GM21619 (cell line): ENCODE measurements around the gene LAPTM5.
"Not testable (repeated sequence)": the region's sequence is repeated elsewhere in the genome, so short reads cannot be mapped to it uniquely, and the experiment has no call there.

ENCODE experiments used
- ATAC-seq: cut with Tn5 transposase; IDR thresholded peaks from one replicate; pipeline ENCODE4 v1.9.1; 2021; ENCODE audit not compliant: unreplicated experiment

The LAPTM5 gene

DNA sequence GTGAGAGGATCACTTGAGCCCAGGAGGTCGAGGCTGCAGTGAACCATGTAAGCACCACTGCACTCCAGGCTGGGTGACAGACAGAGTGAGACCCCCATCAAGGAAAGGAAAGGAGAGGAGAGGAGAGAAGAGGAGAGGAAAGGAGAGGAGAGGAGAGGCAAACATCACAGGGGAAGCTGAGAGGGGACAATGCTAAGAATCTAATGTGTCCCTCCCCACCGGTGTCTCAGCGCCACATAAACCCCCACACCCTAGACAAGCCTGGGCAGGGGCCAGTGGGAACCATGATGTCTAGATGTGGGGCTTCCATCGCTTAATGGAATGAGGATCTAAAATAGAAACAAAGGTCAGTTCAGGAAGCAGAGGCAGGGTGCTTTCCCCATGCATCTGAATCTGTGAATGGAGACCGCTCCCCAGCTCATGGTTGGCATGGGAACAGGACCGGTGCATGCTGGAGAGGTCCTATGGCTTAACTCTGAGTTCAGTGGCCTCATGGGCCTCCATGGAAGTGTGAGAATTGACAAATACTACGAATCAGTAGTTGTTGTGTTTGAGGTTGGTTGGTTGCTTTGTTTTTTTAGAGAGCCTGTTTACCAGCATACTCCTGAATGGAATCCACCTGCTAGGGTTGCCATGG is 16.3 kb upstream of the LAPTM5 start:
- ATAC-seq, result no peak

DNA sequence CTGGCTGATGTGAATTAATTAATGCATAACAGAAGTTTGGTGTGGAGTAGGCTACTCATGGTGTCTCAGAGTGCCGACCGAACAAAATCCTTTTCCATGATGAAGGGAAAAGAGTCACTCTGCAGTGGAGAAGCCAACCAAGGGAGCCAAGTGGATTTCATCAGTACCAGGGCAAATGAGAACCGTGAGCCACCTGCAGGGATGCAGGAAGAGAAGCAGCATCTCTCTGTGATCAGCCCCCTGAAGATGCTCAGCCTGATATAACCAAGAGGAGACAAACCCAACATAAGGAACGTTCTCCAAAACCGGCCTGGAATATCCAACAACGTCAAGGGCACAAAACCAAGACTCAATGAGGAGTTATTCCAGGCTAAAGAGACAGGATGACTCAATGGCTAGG is 13.4 kb upstream of the LAPTM5 start:
- ATAC-seq, result no peak

DNA sequence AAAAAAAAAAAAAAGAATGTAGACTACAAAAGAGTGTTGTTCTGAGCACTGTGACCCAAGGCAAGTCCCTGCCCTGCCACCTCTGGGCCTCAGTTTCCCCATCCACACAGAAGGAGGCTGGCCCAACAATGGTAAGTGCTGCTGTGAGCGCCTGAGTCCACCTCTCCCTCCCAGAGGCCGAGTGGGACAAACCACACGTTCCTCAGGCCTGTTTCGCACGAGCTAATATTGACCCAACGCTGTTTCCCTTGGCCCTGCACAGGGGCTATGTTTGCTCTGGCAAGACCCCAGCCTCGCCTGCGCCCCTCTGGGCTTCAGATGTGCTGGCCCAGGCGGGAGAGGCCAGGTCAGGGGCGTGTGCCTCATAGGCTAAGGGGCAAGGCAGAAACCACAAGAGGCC is 12.6 kb upstream of the LAPTM5 start:
- ATAC-seq, result no peak

GRCh38 chr1:30768830-30769718 is 11.5 kb upstream of the LAPTM5 start:
- no peak for ATAC-seq

DNA sequence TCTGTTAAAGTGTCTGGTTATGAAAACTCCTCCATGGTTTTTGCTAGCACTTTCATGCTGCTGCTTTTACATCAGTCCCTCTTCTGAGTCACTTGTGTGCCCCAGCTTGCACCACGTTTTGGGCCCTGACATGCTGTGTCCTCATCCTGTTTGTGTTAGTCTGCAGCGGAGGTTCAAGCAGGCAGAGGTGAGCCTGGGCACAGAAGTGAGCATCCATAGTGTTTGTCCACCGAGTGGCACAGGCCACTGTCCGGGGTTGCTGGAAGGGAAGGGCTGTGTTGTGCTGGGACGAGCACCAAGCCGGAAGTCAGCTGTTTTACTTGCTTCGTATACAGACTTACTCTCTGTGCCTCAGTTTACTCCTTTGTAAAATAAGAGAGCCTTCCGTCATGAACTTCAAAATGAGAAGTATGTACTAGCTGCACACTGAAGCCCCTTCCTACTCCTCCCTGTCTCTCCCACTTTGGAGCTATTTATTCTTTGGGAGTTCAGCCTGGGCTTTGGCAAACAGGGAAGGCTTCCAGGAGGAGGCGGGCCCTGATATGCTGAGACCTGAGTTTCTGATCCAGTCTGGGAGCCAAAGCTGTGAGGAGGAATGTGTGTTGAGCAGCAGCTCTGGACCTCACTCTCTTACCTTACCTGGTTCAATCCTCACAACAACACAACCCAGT is 10.7 kb upstream of the LAPTM5 start:
- ATAC-seq, result no peak

DNA sequence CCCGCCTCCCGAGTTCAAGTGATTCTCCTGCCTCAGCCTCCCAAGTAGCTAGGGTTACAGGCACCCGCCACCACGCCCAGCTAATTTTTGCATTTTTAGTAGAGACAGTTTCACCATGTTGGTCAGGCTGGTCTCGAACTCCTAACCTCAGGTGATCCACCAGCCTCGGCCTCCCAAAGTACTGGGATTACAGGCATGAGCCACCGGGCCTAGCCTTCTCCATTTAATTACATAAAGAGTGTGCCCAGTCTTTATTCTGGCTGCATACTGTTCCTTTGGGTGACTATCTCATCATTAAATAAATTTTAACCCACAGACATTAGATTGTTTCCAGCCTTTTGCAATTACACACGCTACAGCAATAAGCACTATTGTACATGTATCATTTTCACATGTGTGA is 9.4 kb upstream of the LAPTM5 start:
- ATAC-seq, result not testable (repeated sequence)

DNA sequence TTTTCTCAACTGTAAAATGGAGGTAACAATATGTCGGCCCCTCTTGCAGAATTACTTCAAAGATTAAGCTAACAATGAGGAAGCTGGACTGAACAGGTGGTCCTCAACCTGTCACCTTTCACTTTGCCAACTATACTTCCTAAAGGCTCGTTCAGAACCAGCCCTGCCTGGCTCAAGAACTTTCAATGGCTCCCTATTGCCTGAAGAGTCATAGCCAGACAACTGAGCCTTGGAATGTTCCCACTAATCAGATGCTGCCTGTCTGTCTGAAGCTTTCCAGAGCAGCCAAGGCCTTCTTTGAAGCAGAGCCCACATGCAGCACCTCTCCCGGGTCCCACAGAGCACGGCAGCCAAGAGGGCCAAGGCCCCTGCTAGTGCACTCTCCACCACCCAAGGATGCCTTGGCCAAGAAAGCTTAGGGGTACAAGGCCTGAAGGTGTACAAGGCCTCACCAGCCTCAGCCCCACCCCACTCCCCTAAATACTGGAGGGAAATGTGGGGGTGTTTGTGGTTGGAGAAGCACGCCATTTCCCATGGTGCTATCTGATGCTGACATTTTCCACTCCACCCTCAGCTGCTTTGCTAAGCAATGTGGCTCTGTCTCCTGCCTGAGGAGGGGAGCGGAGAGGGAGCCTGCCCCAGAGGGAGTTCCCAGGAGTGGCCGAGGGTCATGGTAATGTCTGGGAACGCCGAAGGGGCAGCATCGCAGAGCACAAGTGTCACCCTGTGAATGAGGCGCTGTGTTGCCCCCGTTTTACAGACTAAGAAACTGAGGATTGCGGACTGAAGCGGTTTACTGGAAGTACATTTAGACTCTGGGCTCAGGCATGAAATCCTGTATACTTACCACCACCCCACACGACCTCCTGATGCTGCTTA is 8.2 kb upstream of the LAPTM5 start:
- ATAC-seq, result no peak

DNA sequence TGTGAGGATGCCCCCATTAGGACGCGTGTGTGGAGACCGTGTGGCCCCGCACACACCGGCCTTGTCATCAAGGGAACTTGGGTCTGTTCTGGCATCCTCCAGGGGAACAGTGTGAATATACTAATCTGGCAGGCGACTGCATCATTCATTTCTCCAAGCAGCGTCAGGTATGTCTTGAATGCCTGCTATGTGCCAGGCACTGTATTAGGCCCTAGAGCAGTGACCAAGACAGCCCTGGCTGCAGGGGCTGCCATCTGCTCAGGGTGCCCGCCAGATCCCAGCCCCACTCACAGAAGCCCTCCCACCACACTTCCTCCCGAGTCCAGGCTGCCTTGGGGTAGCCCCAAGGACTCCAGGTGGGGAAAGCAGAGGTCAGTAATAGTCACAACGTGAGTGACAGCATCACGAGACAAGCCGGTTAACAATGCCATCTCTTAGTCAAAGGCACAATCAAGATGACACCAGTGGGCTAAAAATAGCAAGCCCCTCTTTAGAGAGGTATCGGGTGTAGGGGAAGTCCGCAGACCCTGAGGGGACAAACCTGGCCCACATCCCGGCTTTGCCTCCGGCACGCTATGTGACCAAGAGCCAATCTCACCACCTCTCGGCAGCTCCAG is 7.5 kb upstream of the LAPTM5 start:
- no peak for ATAC-seq

DNA sequence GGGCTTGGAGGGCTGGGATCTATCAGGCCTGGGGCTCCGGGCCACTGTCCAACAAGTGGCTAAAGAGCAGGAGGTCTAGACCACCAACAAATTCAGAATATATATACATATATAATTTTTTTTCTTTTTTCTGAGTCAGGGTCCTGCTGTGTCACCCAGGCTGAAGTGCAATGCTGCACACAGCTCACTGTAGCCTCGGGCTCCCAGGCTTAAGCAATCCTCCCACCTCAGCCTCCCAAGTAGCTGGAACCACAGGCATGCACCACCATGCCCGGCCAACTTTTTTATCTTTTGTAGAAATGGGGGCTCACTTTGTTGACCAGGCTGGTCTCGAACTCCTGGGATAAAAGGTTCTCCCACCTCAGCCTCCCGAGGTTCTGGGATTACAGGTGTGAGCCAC is 6.8 kb upstream of the LAPTM5 start:
- no peak for ATAC-seq

GRCh38 chr1:30763651-30764248 is 6.2 kb upstream of the LAPTM5 start:
- ATAC-seq, result no peak

DNA sequence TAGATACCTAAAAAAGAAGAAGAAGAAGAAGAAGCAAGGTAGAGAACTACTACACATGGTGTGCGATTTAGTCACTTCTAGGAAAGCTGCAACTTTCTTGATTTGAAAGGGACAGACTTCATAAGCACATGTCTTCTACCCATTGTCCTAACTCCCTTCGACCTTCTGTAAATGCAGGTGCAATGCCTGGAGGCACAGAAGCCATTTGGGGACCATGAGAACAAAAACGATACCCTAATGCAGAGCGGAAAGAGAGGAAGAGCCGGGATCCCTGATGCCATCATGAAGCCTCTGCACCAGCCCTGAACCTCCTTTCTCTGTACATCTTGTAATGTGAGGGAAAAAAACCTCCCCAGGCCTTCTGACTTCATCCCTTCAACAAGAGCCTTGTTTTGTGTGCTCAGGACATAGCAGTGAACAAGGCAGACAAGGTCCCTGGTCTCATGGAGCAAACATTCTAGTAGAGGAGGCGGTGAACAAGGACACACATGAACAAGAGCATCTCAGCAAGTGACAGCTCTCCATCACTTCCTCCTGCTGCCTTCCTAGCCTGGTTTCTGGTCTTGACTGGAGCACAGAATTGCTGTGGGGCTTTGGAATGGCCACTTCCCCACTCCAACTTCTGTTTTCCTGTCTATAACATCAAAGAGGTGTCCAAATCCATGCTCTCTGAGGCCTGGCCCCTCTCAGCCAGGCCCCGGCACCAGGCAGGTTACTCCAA is 5.5 kb upstream of the LAPTM5 start:
- no peak for ATAC-seq

DNA sequence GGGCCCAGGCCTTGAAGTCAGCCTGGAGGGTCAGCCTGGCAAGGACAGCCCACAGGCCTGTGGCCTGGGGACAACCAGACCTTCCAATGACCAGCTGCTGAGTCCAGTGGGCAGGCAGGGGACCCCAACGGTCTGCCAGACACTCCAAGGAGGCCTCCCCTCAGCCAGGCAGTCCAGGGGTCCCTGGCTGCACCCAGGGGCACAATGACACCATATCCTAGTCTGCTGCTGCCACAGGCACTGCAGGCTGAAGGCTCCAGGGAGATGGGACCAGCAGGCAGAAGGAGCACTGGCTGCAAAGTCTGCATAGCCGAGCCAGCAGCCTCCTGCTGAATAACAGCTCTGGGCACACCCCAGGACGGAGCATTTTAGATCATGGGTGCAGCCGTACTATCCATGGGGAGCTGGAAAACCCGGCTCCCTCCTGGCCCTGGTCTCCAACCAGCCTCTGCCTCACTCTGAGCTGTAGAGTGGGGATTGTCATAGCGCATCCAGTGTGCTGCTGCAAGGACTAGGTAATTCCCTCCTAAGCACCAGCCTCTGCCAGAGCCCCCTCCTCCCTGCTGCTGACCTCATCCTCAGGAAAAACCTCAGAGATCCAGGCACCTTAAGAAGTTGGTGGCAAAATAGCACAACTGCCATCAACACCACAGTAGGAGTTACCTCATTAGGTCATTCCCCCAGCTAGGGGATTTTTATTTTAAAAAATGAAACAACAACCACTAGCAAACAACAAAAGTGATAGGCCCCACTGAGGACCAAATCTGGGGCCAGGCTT is 4.8 kb upstream of the LAPTM5 start:
- no peak for ATAC-seq

- ATAC-seq, result no peak
Observed at GRCh38 chr1:30761381-30762151, 4.0 kb upstream of the LAPTM5 start.

DNA sequence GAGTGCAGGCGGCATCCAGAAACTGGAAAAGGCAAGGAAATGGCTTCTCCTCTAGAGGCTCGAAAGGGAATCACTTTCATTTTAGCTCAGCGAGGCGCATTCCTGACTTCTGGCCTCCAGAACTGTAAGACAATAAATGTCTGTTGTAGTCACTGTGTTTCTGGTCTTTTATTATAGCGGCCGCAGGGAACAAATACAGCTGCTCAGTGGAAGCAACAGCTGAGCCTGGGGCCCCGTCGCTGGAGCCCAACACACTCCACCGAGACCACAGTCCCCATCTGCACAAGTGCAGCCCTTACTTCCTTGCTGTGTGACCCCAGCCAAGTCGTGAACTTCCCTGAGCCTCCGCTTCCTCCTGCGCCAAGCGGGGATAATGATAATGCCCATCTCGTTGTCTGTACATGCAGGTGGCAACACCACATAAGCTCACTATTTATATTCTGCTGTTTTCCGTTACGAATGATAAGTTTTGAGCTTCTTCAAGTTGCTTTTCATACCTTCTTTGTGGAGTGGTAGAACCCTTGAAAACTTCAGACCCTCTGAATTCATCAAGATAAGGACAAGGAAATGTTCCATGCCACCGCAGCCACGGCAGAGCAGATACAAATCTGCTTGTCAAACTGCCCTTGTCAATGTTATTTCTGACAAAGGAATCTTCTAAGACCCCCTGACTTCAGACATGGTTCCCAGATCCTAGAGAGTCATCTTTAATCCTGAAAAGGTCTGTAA is 3.2 kb upstream of the LAPTM5 start:
- no peak for ATAC-seq

DNA sequence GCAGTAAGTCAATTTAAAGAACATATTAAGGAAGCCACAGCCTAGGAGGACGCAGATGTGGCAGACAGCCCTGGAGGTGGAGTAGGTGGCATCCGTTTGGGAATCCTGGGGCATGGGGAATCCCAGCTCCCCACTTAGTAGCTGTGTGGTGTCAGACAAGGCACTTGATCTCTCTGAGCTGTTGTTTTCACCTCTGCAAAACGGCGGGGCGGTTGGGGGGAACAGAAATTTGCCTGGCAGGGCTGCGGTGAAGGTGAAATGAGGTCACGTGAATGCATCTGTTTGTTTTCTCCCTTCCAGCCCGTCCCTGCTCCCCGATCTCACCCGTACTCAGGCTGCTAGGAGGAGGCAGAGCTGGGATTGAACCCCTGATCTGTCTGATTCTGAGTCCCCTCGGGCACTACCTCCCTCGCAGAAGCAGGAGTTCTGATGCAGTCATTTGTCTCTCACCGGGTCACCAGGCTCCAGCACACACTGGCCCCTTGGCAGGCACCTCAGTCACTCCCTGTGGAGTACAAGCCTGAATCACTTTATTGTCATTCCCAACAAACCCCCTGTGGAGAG is 2.2 kb upstream of the LAPTM5 start:
- no peak for ATAC-seq

GRCh38 chr1:30758785-30759380 is 1.3 kb upstream of the LAPTM5 start:
- no peak for ATAC-seq
